HG03175 (cell line): ENCODE data around the gene FGD1.

Experiments used
- ATAC-seq: cut with Tn5 transposase; IDR thresholded peaks from one replicate; pipeline ENCODE4 v1.9.1; 2021; ENCODE audit warnings: mild to moderate bottlenecking, moderate library complexity; ENCODE audit not compliant: unreplicated experiment

The FGD1 gene

DNA sequence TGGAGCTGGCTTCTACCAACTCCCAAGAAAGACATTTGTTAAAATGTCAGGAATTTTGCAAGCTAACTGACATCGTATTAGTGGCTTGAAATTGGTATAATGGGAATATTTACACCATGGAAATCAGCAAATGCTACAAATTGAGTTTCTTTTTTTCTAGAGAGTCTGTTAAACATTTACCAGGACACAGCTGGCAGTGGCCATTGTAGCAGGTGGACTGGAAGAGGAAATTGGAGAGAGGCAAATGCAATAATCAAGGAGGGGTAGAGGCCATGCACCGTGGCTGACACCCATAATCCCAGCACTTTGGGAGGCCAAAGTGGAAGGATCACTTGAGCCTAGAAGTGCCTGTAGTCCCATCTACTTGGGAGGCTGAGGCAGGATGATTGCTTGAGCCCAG lies 88.8 kb downstream of the FGD1 start:
- no peak for ATAC-seq

DNA sequence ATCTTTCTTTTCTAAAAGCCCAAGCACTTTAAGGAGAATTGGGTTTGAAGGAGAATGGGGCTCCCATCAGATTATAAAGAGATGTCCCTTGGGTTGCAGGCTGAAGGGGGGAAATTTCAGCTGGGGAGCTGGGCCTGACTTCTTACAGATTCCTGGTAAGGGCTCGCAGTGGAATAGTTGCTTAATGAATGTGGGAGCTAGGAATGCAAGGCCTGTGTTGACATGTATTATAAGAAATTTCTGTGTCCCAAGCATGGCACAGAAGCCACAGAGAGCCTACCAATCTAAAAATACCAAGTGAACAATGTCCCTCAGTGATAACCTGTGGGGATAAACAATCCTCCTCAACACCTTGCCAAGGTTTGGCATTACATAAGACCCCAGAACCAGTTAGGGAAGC lies 98.9 kb downstream of the FGD1 start:
- ATAC-seq: no peak
